Measurements from ENCODE around the gene DNAAF5.

- TF ChIP-seq EZH2phosphoT487 (IDR thresholded peaks at IDR 0.05; ENCODE audit: low read depth, severe bottlenecking, unreplicated experiment) (no peak), CTCF (IDR thresholded peaks at IDR 0.05; ENCODE audit: poor library complexity) (no peak), EZH2 (IDR thresholded peaks at IDR 0.05; ENCODE audit: borderline replicate concordance) (no peak)
These were observed 93.8 kb downstream of the DNAAF5 start for GRCh38 chr7:820341-820740.
